KMS-11 (cell line): ENCODE data around the gene APC.

ENCODE experiments used
- H2AFZ ChIP-seq: fragments of 200-600 bp; sonication (generic); 2 replicates; pipeline ENCODE4 v1.6.1; 2016; ENCODE audit warnings: antibody characterized with exemption, mixed run types, low read depth
- H3K27ac ChIP-seq: fragments of 200-600 bp; sonication (generic); 2 replicates; pipeline ENCODE4 v1.6.1; 2016; ENCODE audit warnings: mild to moderate bottlenecking, mixed run types
- H3K27me3 ChIP-seq: fragments of 200-600 bp; sonication (generic); 2 replicates; pipeline ENCODE4 v1.6.1; 2017; ENCODE audit warnings: mild to moderate bottlenecking, low read depth, mixed run types, moderate library complexity; ENCODE audit not compliant: insufficient read depth
- H3K36me3 ChIP-seq: fragments of 200-600 bp; sonication (generic); 2 replicates; pipeline ENCODE4 v1.6.1; 2017; ENCODE audit warnings: mild to moderate bottlenecking, mixed run types; ENCODE audit not compliant: insufficient read depth
- H3K4me1 ChIP-seq: fragments of 200-600 bp; sonication (generic); 2 replicates; pipeline ENCODE4 v1.6.1; 2016; ENCODE audit warnings: mild to moderate bottlenecking, low read depth, mixed run types; ENCODE audit not compliant: poor library complexity, severe bottlenecking
- H3K4me2 ChIP-seq: fragments of 200-600 bp; sonication (generic); 2 replicates; pipeline ENCODE4 v1.7.0; 2016; ENCODE audit warnings: mild to moderate bottlenecking, mixed run types
- H3K4me3 ChIP-seq: fragments of 200-600 bp; sonication (generic); IDR thresholded peaks from 2 replicates; pipeline ENCODE4 v1.6.1; 2017; ENCODE audit warnings: low read depth, low read length, mixed read lengths; ENCODE audit not compliant: insufficient read depth
- H3K79me2 ChIP-seq: fragments of 200-600 bp; sonication (generic); 2 replicates; pipeline ENCODE4 v1.6.1; 2016; ENCODE audit warnings: low read depth, mixed run types; ENCODE audit not compliant: insufficient read depth
- H3K9ac ChIP-seq: fragments of 200-600 bp; sonication (generic); 2 replicates; pipeline ENCODE4 v1.6.1; 2016; ENCODE audit warnings: mild to moderate bottlenecking, mixed run types
- H4K20me1 ChIP-seq: fragments of 200-600 bp; sonication (generic); 2 replicates; pipeline ENCODE4 v1.6.1; 2016; ENCODE audit warnings: mild to moderate bottlenecking, mixed run types; ENCODE audit not compliant: insufficient read depth
- CTCF ChIP-seq: fragments of 200-600 bp; sonication (generic); conservative IDR thresholded peaks from 2 replicates; pipeline ENCODE4 v1.6.1; 2017; ENCODE audit warnings: low read depth, mild to moderate bottlenecking, antibody characterized with exemption, low read length, moderate library complexity, mixed read lengths

Gene APC

GRCh38 chr5:112691758-112692157 lies 45.9 kb upstream of the APC start:
- no peak overlapping the region for H3K4me2 ChIP-seq
- H4K20me1 ChIP-seq = no peaks in the 10 kb centered on the region
- no peaks in the 10 kb centered on the region for H3K27me3 ChIP-seq
- H3K9ac ChIP-seq = no peak overlapping the region
- no peaks in the 10 kb centered on the region for H3K79me2 ChIP-seq
- H3K27ac ChIP-seq = no peak overlapping the region
- H3K4me3 ChIP-seq = no peak overlapping the region
- no peaks in the 10 kb centered on the region for H3K36me3 ChIP-seq
- peaks cover 12% of the 10 kb centered on the region for H3K4me1 ChIP-seq
- no peak for TF ChIP-seq CTCF
- H2AFZ ChIP-seq = no peak overlapping the region

- Histone ChIP-seq H3K9ac (no peak overlapping the region), H3K4me2 (no peak overlapping the region), H4K20me1 (no peaks in the 10 kb centered on the region), H3K4me3 (no peak overlapping the region), H3K4me1 (peaks cover 16% of the 10 kb centered on the region), H3K27ac (no peak overlapping the region), H3K79me2 (no peaks in the 10 kb centered on the region), H3K36me3 (no peaks in the 10 kb centered on the region), H3K27me3 (no peaks in the 10 kb centered on the region), H2AFZ (no peak overlapping the region)
- no peak for TF ChIP-seq CTCF
Observed at GRCh38 chr5:112692472-112692871, 45.2 kb upstream of the APC start.

- H3K79me2 ChIP-seq = no peaks in the 10 kb centered on the region
- H2AFZ ChIP-seq = no peak overlapping the region
- no peak overlapping the region for H3K4me2 ChIP-seq
- peaks cover 16% of the 10 kb centered on the region for H3K4me1 ChIP-seq
- H4K20me1 ChIP-seq = no peaks in the 10 kb centered on the region
- H3K4me3 ChIP-seq = no peak overlapping the region
- no peak for TF ChIP-seq CTCF
- H3K27me3 ChIP-seq = no peaks in the 10 kb centered on the region
- no peak overlapping the region for H3K9ac ChIP-seq
- H3K36me3 ChIP-seq = no peaks in the 10 kb centered on the region
- no peak overlapping the region for H3K27ac ChIP-seq
Observed at GRCh38 chr5:112693301-112693700, 44.4 kb upstream of the APC start.

GRCh38 chr5:112694853-112695709 lies 42.6 kb upstream of the APC start:
- Histone ChIP-seq H3K27ac (no peak overlapping the region), H3K4me1 (peaks cover 16% of the 10 kb centered on the region), H3K4me2 (peak overlapping the region; percentile 0; the same call in 1 of the 2 replicates), H3K27me3 (no peaks in the 10 kb centered on the region), H3K9ac (no peak overlapping the region), H3K79me2 (no peaks in the 10 kb centered on the region), H4K20me1 (no peaks in the 10 kb centered on the region), H3K4me3 (no peak overlapping the region), H2AFZ (no peak overlapping the region), H3K36me3 (no peaks in the 10 kb centered on the region)
- no peak for TF ChIP-seq CTCF
